GM12878 (cell line): ENCODE results near the gene WNK1.

ENCODE experiments used
- ATF3 ChIP-seq: IDR thresholded peaks from 2 replicates; pipeline ENCODE4 v1.6.1; 2011; ENCODE audit warnings: low read depth, mild to moderate bottlenecking, low read length, moderate library complexity, borderline replicate concordance; ENCODE audit errors: extremely low read depth
- BHLHE40 ChIP-seq, 2 experiments: fragments of 450-650 bp in 1 of 2; IDR thresholded peaks; 2 replicates each; pipeline ENCODE4 v1.6.1; 2011 to 2017; ENCODE audit warnings: low read depth in 2 of 2, borderline replicate concordance in 1 of 2, improper control_type of control experiment in 1 of 2, low read length in 1 of 2, mild to moderate bottlenecking in 1 of 2
- CTCF ChIP-seq, 3 experiments: IDR thresholded peaks in 2 of 3; conservative IDR thresholded peaks in 1 of 3; 2 replicates each; pipeline ENCODE4 v1.5.1; 2011; ENCODE audit warnings: low read depth in 3 of 3, low read length in 3 of 3, mild to moderate bottlenecking in 3 of 3, control low read depth in 2 of 3, moderate library complexity in 2 of 3, inconsistent platforms in 1 of 3, mixed read lengths in 1 of 3; ENCODE audit not compliant: control insufficient read depth in 2 of 3, insufficient read depth in 1 of 3; ENCODE audit errors: extremely low read depth in 1 of 3
- CUX1 ChIP-seq: IDR thresholded peaks from 2 replicates; pipeline ENCODE4 v1.6.1; 2012; ENCODE audit warnings: improper control_type of control experiment, low read depth, low read length; ENCODE audit not compliant: insufficient replicate concordance
- PRDM15 ChIP-seq: fragments of 450-650 bp; formaldehyde crosslinking; IDR thresholded peaks from 2 replicates; pipeline ENCODE4 v1.4.0; 2020; ENCODE audit warnings: mild to moderate bottlenecking, moderate library complexity
- SIN3A ChIP-seq: IDR thresholded peaks from 2 replicates; pipeline ENCODE4 v1.6.1; 2012; ENCODE audit warnings: low read depth, low read length, improper control_type of control experiment
- TAF1 ChIP-seq: IDR thresholded peaks from 2 replicates; pipeline ENCODE4 v1.6.1; 2011; ENCODE audit warnings: mild to moderate bottlenecking, low read depth, low read length, borderline replicate concordance
- USF1 ChIP-seq: IDR thresholded peaks from 2 replicates; pipeline ENCODE4 v1.6.1; 2011; ENCODE audit warnings: borderline replicate concordance, low read depth, mild to moderate bottlenecking, moderate library complexity, mixed read lengths, low read length; ENCODE audit not compliant: insufficient read depth; ENCODE audit errors: extremely low read length
- ZBTB40 ChIP-seq: fragments of 450-650 bp; IDR thresholded peaks from 2 replicates; pipeline ENCODE4 v1.6.1; 2016; ENCODE audit warnings: mild to moderate bottlenecking, moderate library complexity, borderline replicate concordance

- TF ChIP-seq CUX1 (no peak), ZBTB40 (peak; percentile 58; the same call in 1 of the 2 replicates), TAF1 (no peak), PRDM15 (no peak), ATF3 (no peak), BHLHE40 (IDR thresholded peaks at IDR 0.05; ENCODE audit: borderline replicate concordance in 1 of 2, low read depth in 2 of 2, low read length in 1 of 2) (no peak), SIN3A (no peak), CTCF (IDR thresholded peaks at IDR 0.05 in 2 of 3, conservative IDR thresholded peaks at IDR 0.05 in 1 of 3; ENCODE audit: control insufficient read depth in 2 of 3, extremely low read depth in 1 of 3, insufficient read depth in 1 of 3, low read depth in 3 of 3, low read length in 3 of 3) (no peak), USF1 (no peak)
These were observed 1.8 kb upstream of the WNK1 start for GRCh38 chr12:750366-751191.
